ENCODE results near the gene RSU1. TPM values are rescaled to one million over a fixed set of nuclear protein-coding genes. Genes with fewer than 3 reads are reported as not detected.

Gene RSU1
- polyA plus RNA-seq, 1 donor (not counting 4 experiments of a cell fraction or from before 2014, with no cell fraction given), result 125 TPM

GRCh38 chr10:16713290-16713689 lies 103.9 kb downstream of the RSU1 start:
- no peak for DNase-seq (ENCODE audit: low read depth, low spot score)
- H3K4me1 ChIP-seq (ENCODE audit: control insufficient read depth, extremely low read depth, insufficient read depth, low read length), result no peaks in the 10 kb centered on the region
- dilution Hi-C loops (cut with MboI; ENCODE audit: extremely low pct_ligation_motif_present, low sequenced_read_pairs), result no loop called here
- peaks cover 3 to 6% of the 10 kb centered on the region in 2 experiments for H3K36me3 ChIP-seq (ENCODE audit: control insufficient read depth in 2 of 2, extremely low read depth in 1 of 2, insufficient read depth in 2 of 2, low read length in 2 of 2)
- no peak overlapping the region for H2AFZ ChIP-seq (ENCODE audit: control insufficient read depth, low read length)
- no peaks in the 10 kb centered on the region for H3K9me3 ChIP-seq (ENCODE audit: control insufficient read depth, low read depth, low read length)
- no peak overlapping the region for H3K27ac ChIP-seq (ENCODE audit: control insufficient read depth, insufficient read depth, low read length)
- H3K27me3 ChIP-seq (ENCODE audit: control insufficient read depth, extremely low read depth, insufficient read depth, low read length), result no peaks in the 10 kb centered on the region
- H4K20me1 ChIP-seq (ENCODE audit: control insufficient read depth, extremely low read depth, insufficient read depth, low read length), result no peaks in the 10 kb centered on the region
- no peak overlapping the region for H3K4me2 ChIP-seq (ENCODE audit: control insufficient read depth, extremely low read depth, insufficient read depth, low read depth, low read length)
- H3K79me2 ChIP-seq (ENCODE audit: control insufficient read depth, insufficient read depth, low read length), result no peaks in the 10 kb centered on the region
- FAIRE-seq, result no peak
- H3K4me3 ChIP-seq (ENCODE audit: control insufficient read depth in 2 of 3, extremely low read depth in 1 of 3, insufficient read depth in 2 of 3, low read depth in 1 of 3, low read length in 3 of 3), result no peak overlapping the region
- H3K9me1 ChIP-seq (ENCODE audit: control insufficient read depth, extremely low read depth, insufficient read depth, low read length), result no peaks in the 10 kb centered on the region
- no peak overlapping the region for H3K9ac ChIP-seq (ENCODE audit: control insufficient read depth, extremely low read depth, insufficient read depth, low read length)
- no peak for TF ChIP-seq EZH2 (IDR thresholded peaks at IDR 0.05; ENCODE audit: low read length)
- no peak for TF ChIP-seq CTCF (optimal IDR thresholded peaks at IDR 0.05 in 1 of 3, IDR thresholded peaks at IDR 0.05 in 1 of 3, conservative IDR thresholded peaks at IDR 0.05 in 1 of 3; ENCODE audit: extremely low read depth in 1 of 3, insufficient read depth in 2 of 3, low read length in 3 of 3)

- no peaks in the 10 kb centered on the region for H3K9me3 ChIP-seq (ENCODE audit: control insufficient read depth, low read depth, low read length)
- H3K79me2 ChIP-seq (ENCODE audit: control insufficient read depth, insufficient read depth, low read length), result no peaks in the 10 kb centered on the region
- H3K4me2 ChIP-seq (ENCODE audit: control insufficient read depth, extremely low read depth, insufficient read depth, low read depth, low read length), result no peak overlapping the region
- no peak overlapping the region for H2AFZ ChIP-seq (ENCODE audit: control insufficient read depth, low read length)
- no peaks in the 10 kb centered on the region for H3K9me1 ChIP-seq (ENCODE audit: control insufficient read depth, extremely low read depth, insufficient read depth, low read length)
- no peak overlapping the region for H3K27ac ChIP-seq (ENCODE audit: control insufficient read depth, insufficient read depth, low read length)
- H3K27me3 ChIP-seq (ENCODE audit: control insufficient read depth, extremely low read depth, insufficient read depth, low read length), result no peaks in the 10 kb centered on the region
- H3K4me1 ChIP-seq (ENCODE audit: control insufficient read depth, extremely low read depth, insufficient read depth, low read length), result no peaks in the 10 kb centered on the region
- no peak overlapping the region for H3K9ac ChIP-seq (ENCODE audit: control insufficient read depth, extremely low read depth, insufficient read depth, low read length)
- FAIRE-seq, result no peak
- no peak for DNase-seq (ENCODE audit: low read depth, low spot score)
- TF ChIP-seq EZH2 (IDR thresholded peaks at IDR 0.05; ENCODE audit: low read length) (no peak), CTCF (optimal IDR thresholded peaks at IDR 0.05 in 1 of 3, IDR thresholded peaks at IDR 0.05 in 1 of 3, conservative IDR thresholded peaks at IDR 0.05 in 1 of 3; ENCODE audit: extremely low read depth in 1 of 3, insufficient read depth in 2 of 3, low read length in 3 of 3) (no peak)
- H3K36me3 ChIP-seq (ENCODE audit: control insufficient read depth in 2 of 2, extremely low read depth in 1 of 2, insufficient read depth in 2 of 2, low read length in 2 of 2), result peaks cover 3 to 6% of the 10 kb centered on the region in 2 experiments
- no peaks in the 10 kb centered on the region for H4K20me1 ChIP-seq (ENCODE audit: control insufficient read depth, extremely low read depth, insufficient read depth, low read length)
- no peak overlapping the region for H3K4me3 ChIP-seq (ENCODE audit: control insufficient read depth in 2 of 3, extremely low read depth in 1 of 3, insufficient read depth in 2 of 3, low read depth in 1 of 3, low read length in 3 of 3)
- dilution Hi-C loops (cut with MboI; ENCODE audit: extremely low pct_ligation_motif_present, low sequenced_read_pairs), result no loop called here
Observed at GRCh38 chr10:16712883-16713282, 104.3 kb downstream of the RSU1 start.
